ENCODE results near the gene WDCP.

The WDCP gene

GRCh38 chr2:24010477-24011249, 36.5 kb downstream of the WDCP start:
- ChIA-PET CTCF (interaction anchor here (1.2 kb wide), 1 partner anchor 186 kb away, joined by 3 read pairs; no protein-coding TSS in a partner anchor), POLR2A (no interaction called here)
- DNase-seq (ENCODE audit: extremely low spot score): no peak
- no peak for TF ChIP-seq NFRKB (IDR thresholded peaks at IDR 0.05)
- no peak for TF ChIP-seq ARNT (IDR thresholded peaks at IDR 0.05)
- no peak for TF ChIP-seq FOXM1 (IDR thresholded peaks at IDR 0.05; ENCODE audit: borderline replicate concordance)
- no peak for TF ChIP-seq PKNOX1 (IDR thresholded peaks at IDR 0.05)
- no peak for TF ChIP-seq HDGF (IDR thresholded peaks at IDR 0.05; ENCODE audit: borderline replicate concordance)
- TF ChIP-seq LEF1 (IDR thresholded peaks at IDR 0.05; ENCODE audit: borderline replicate concordance): no peak
- no peak for TF ChIP-seq FOXK2 (IDR thresholded peaks at IDR 0.05)
- TF ChIP-seq BHLHE40 (IDR thresholded peaks at IDR 0.05; ENCODE audit: borderline replicate concordance): no peak
- TF ChIP-seq ELF4 (IDR thresholded peaks at IDR 0.05): no peak
- no peak for TF ChIP-seq SUZ12 (IDR thresholded peaks at IDR 0.05)
- no peak for TF ChIP-seq CTBP1 (IDR thresholded peaks at IDR 0.05; ENCODE audit: borderline replicate concordance)
- no peak for TF ChIP-seq L3MBTL2 (conservative IDR thresholded peaks at IDR 0.05)
- TF ChIP-seq ZNF384 (IDR thresholded peaks at IDR 0.05): no peak
- no peak for TF ChIP-seq FOXA1 (IDR thresholded peaks at IDR 0.05)
- no peak for TF ChIP-seq TARDBP (IDR thresholded peaks at IDR 0.05)
- no peak for TF ChIP-seq SP1 (IDR thresholded peaks at IDR 0.05)

GRCh38 chr2:24009680-24010476, 37.3 kb downstream of the WDCP start, which contains the start of gene MFSD2B:
MFSD2B (plus strand) TSS chr2:24010085; CDS start chr2:24010097, 12 bp downstream.
- POLR2A ChIA-PET: no interaction called here

GRCh38 chr2:24009367-24009679, 37.9 kb downstream of the WDCP start:
- CTCF ChIA-PET: no interaction called here
- no peak for DNase-seq (ENCODE audit: extremely low spot score)
- POLR2A ChIA-PET: no interaction called here
- TF ChIP-seq TARDBP (IDR thresholded peaks at IDR 0.05) (no peak), ARNT (IDR thresholded peaks at IDR 0.05) (no peak), ZNF384 (IDR thresholded peaks at IDR 0.05) (no peak), SUZ12 (IDR thresholded peaks at IDR 0.05) (no peak), LEF1 (IDR thresholded peaks at IDR 0.05; ENCODE audit: borderline replicate concordance) (no peak), CTBP1 (IDR thresholded peaks at IDR 0.05; ENCODE audit: borderline replicate concordance) (no peak), NFRKB (IDR thresholded peaks at IDR 0.05) (no peak), HDGF (IDR thresholded peaks at IDR 0.05; ENCODE audit: borderline replicate concordance) (no peak), L3MBTL2 (conservative IDR thresholded peaks at IDR 0.05) (no peak), BHLHE40 (IDR thresholded peaks at IDR 0.05; ENCODE audit: borderline replicate concordance) (no peak), FOXK2 (IDR thresholded peaks at IDR 0.05) (no peak), FOXM1 (IDR thresholded peaks at IDR 0.05; ENCODE audit: borderline replicate concordance) (no peak), SP1 (IDR thresholded peaks at IDR 0.05) (no peak), PKNOX1 (IDR thresholded peaks at IDR 0.05) (no peak), FOXA1 (IDR thresholded peaks at IDR 0.05) (no peak)

More at GRCh38 chr2:24009680-24010476, 37.3 kb downstream of the WDCP start, which contains the start of gene MFSD2B:
- no peak for DNase-seq (ENCODE audit: extremely low spot score)
- TF ChIP-seq L3MBTL2 (conservative IDR thresholded peaks at IDR 0.05): no peak
- TF ChIP-seq TARDBP (IDR thresholded peaks at IDR 0.05): no peak
- TF ChIP-seq FOXA1 (IDR thresholded peaks at IDR 0.05): no peak
- no peak for TF ChIP-seq PKNOX1 (IDR thresholded peaks at IDR 0.05)
- no peak for TF ChIP-seq ZNF384 (IDR thresholded peaks at IDR 0.05)
- TF ChIP-seq HDGF (IDR thresholded peaks at IDR 0.05; ENCODE audit: borderline replicate concordance): no peak
- TF ChIP-seq NFRKB (IDR thresholded peaks at IDR 0.05): no peak
- TF ChIP-seq FOXK2 (IDR thresholded peaks at IDR 0.05): no peak
- TF ChIP-seq CTBP1 (IDR thresholded peaks at IDR 0.05; ENCODE audit: borderline replicate concordance): no peak
- no peak for TF ChIP-seq BHLHE40 (IDR thresholded peaks at IDR 0.05; ENCODE audit: borderline replicate concordance)
- CTCF ChIA-PET: no interaction called here

GRCh38 chr2:24008672-24009366, 38.4 kb downstream of the WDCP start:
- ChIA-PET POLR2A (no interaction called here), CTCF (no interaction called here)
- DNase-seq (ENCODE audit: extremely low spot score): no peak

GRCh38 chr2:24007693-24008092, 39.5 kb downstream of the WDCP start:
- TF ChIP-seq SP1 (IDR thresholded peaks at IDR 0.05) (no peak), FOXM1 (IDR thresholded peaks at IDR 0.05; ENCODE audit: borderline replicate concordance) (no peak), NFRKB (IDR thresholded peaks at IDR 0.05) (no peak), FOXK2 (IDR thresholded peaks at IDR 0.05) (no peak), L3MBTL2 (conservative IDR thresholded peaks at IDR 0.05) (no peak), CTBP1 (IDR thresholded peaks at IDR 0.05; ENCODE audit: borderline replicate concordance) (no peak), LEF1 (IDR thresholded peaks at IDR 0.05; ENCODE audit: borderline replicate concordance) (no peak), BHLHE40 (IDR thresholded peaks at IDR 0.05; ENCODE audit: borderline replicate concordance) (no peak), FOXA1 (IDR thresholded peaks at IDR 0.05) (no peak), ZNF384 (IDR thresholded peaks at IDR 0.05) (no peak), SUZ12 (IDR thresholded peaks at IDR 0.05) (no peak), HDGF (IDR thresholded peaks at IDR 0.05; ENCODE audit: borderline replicate concordance) (no peak), ELF4 (IDR thresholded peaks at IDR 0.05) (no peak), TARDBP (IDR thresholded peaks at IDR 0.05) (no peak), ARNT (IDR thresholded peaks at IDR 0.05) (no peak), PKNOX1 (IDR thresholded peaks at IDR 0.05) (no peak)
- POLR2A ChIA-PET: no interaction called here
- CTCF ChIA-PET: no interaction called here
- no peak for DNase-seq (ENCODE audit: extremely low spot score)

More at GRCh38 chr2:24008672-24009366, 38.4 kb downstream of the WDCP start:
- TF ChIP-seq BHLHE40 (IDR thresholded peaks at IDR 0.05; ENCODE audit: borderline replicate concordance) (no peak), SP1 (IDR thresholded peaks at IDR 0.05) (no peak), ZNF384 (IDR thresholded peaks at IDR 0.05) (no peak), SUZ12 (IDR thresholded peaks at IDR 0.05) (no peak), ELF4 (IDR thresholded peaks at IDR 0.05) (no peak), CTBP1 (IDR thresholded peaks at IDR 0.05; ENCODE audit: borderline replicate concordance) (no peak)
